22Rv1 (cell line): ENCODE results near the gene ATP1B2.
"Not testable (repeated sequence)": the region's sequence is repeated elsewhere in the genome, so short reads cannot be mapped to it uniquely, and the experiment has no call there.

ENCODE experiments used
- CTCF ChIP-seq: fragments of 450-650 bp; IDR thresholded peaks from 2 replicates; pipeline ENCODE4 v1.5.1; 2017; ENCODE audit warnings: mild to moderate bottlenecking
- ZFX ChIP-seq: fragments of 450-650 bp; IDR thresholded peaks from 2 replicates; pipeline ENCODE4 v1.6.1; 2017; ENCODE audit warnings: antibody characterized with exemption, borderline replicate concordance

GRCh38 chr17:7625749-7626148, 25.0 kb upstream of the ATP1B2 start:
- TF ChIP-seq CTCF, ZFX: not testable (repeated sequence)
